Measurements from ENCODE around the gene PLPP1.

DNA sequence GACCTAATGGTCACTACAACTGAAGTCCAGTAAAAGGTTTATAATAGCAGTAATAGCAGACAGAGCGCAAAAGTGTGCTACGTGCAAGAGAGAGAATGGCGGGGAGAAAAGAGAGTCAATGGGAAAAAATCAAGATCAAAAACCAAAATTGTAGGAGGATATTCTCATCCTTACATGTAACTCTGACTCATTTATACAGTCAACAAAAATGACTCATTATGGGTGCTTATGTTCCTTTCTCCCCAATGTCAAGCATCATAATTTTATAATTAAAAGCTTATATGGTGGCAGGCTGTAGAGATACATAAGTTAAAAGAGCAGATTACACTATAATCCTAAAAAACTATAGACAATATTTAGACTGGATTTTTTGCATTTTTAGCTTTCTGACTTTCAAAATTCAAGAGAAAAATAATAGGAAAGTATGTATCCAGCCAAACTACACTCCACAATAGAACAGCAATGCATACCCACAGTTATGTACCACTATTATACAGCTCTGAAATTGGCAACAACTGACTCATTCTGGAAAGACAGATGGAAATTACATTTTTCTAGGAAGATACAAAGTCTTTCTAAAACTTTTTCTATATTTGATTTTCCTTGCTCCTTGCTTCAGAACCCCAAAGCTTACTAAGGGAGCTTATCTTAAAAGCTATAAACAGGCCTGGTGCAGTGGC, 78.4 kb downstream of the PLPP1 start:
- no peak for TF ChIP-seq CTCF (conservative IDR thresholded peaks at IDR 0.05; ENCODE audit: low read depth in 2 of 2)
- no peak for TF ChIP-seq CREB1 (CRISPR knock-in tag; IDR thresholded peaks at IDR 0.05; ENCODE audit: low read depth)
- TF ChIP-seq EZH2phosphoT487 (IDR thresholded peaks at IDR 0.05; ENCODE audit: unreplicated experiment), result no peak
- TF ChIP-seq JUNB (IDR thresholded peaks at IDR 0.05; ENCODE audit: unreplicated experiment), result no peak
- no peak for TF ChIP-seq REST (IDR thresholded peaks at IDR 0.05; ENCODE audit: unreplicated experiment)
- no peak for TF ChIP-seq POLR2AphosphoS5 (IDR thresholded peaks at IDR 0.05; ENCODE audit: low read depth)
- no peak for TF ChIP-seq EZH2 (IDR thresholded peaks at IDR 0.05; ENCODE audit: low read depth, unreplicated experiment)
- TF ChIP-seq, protein P1, sequence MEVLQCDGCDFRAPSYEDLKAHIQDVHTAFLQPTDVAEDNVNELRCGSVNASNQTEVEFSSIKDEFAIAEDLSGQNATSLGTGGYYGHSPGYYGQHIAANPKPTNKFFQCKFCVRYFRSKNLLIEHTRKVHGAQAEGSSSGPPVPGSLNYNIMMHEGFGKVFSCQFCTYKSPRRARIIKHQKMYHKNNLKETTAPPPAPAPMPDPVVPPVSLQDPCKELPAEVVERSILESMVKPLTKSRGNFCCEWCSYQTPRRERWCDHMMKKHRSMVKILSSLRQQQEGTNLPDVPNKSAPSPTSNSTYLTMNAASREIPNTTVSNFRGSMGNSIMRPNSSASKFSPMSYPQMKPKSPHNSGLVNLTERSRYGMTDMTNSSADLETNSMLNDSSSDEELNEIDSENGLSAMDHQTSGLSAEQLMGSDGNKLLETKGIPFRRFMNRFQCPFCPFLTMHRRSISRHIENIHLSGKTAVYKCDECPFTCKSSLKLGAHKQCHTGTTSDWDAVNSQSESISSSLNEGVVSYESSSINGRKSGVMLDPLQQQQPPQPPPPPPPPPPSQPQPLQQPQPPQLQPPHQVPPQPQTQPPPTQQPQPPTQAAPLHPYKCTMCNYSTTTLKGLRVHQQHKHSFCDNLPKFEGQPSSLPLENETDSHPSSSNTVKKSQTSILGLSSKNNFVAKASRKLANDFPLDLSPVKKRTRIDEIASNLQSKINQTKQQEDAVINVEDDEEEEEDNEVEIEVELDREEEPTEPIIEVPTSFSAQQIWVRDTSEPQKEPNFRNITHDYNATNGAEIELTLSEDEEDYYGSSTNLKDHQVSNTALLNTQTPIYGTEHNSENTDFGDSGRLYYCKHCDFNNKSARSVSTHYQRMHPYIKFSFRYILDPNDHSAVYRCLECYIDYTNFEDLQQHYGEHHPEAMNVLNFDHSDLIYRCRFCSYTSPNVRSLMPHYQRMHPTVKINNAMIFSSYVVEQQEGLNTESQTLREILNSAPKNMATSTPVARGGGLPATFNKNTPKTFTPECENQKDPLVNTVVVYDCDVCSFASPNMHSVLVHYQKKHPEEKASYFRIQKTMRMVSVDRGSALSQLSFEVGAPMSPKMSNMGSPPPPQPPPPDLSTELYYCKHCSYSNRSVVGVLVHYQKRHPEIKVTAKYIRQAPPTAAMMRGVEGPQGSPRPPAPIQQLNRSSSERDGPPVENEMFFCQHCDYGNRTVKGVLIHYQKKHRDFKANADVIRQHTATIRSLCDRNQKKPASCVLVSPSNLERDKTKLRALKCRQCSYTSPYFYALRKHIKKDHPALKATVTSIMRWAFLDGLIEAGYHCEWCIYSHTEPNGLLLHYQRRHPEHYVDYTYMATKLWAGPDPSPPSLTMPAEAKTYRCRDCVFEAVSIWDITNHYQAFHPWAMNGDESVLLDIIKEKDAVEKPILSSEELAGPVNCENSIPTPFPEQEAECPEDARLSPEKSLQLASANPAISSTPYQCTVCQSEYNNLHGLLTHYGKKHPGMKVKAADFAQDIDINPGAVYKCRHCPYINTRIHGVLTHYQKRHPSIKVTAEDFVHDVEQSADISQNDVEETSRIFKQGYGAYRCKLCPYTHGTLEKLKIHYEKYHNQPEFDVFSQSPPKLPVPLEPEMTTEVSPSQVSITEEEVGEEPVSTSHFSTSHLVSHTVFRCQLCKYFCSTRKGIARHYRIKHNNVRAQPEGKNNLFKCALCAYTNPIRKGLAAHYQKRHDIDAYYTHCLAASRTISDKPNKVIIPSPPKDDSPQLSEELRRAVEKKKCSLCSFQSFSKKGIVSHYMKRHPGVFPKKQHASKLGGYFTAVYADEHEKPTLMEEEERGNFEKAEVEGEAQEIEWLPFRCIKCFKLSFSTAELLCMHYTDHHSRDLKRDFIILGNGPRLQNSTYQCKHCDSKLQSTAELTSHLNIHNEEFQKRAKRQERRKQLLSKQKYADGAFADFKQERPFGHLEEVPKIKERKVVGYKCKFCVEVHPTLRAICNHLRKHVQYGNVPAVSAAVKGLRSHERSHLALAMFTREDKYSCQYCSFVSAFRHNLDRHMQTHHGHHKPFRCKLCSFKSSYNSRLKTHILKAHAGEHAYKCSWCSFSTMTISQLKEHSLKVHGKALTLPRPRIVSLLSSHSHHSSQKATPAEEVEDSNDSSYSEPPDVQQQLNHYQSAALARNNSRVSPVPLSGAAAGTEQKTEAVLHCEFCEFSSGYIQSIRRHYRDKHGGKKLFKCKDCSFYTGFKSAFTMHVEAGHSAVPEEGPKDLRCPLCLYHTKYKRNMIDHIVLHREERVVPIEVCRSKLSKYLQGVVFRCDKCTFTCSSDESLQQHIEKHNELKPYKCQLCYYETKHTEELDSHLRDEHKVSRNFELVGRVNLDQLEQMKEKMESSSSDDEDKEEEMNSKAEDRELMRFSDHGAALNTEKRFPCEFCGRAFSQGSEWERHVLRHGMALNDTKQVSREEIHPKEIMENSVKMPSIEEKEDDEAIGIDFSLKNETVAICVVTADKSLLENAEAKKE (CRISPR knock-in tag; IDR thresholded peaks at IDR 0.05), result no peak
